NT2/D1 (cell line): ENCODE measurements around the gene GFRA1.

Experiments
- DNase-seq: peaks from one replicate; pipeline ENCODE4 v3.0.0-alpha.2; 2011; ENCODE audit warnings: low read depth, low spot score
- H3K27me3 ChIP-seq: 2 replicates; pipeline ENCODE4 v1.6.0; 2011; ENCODE audit warnings: mild to moderate bottlenecking; ENCODE audit not compliant: insufficient read length, insufficient read depth
- H3K36me3 ChIP-seq: 2 replicates; pipeline ENCODE4 v1.6.1; 2011; ENCODE audit warnings: mild to moderate bottlenecking, low read length, mixed read lengths; ENCODE audit not compliant: insufficient read depth, insufficient read length
- H3K4me1 ChIP-seq: 2 replicates; pipeline ENCODE4 v1.5.1; 2011; ENCODE audit not compliant: insufficient read depth, insufficient read length
- H3K4me3 ChIP-seq: 2 replicates; pipeline ENCODE4 v1.5.1; 2011; ENCODE audit warnings: low read depth; ENCODE audit not compliant: insufficient read length
- H3K9ac ChIP-seq: 2 replicates; pipeline ENCODE4 v1.6.0; 2011; ENCODE audit warnings: low read depth; ENCODE audit not compliant: insufficient read length
- H3K9me3 ChIP-seq: 2 replicates; pipeline ENCODE4 v1.5.1; 2011; ENCODE audit warnings: mild to moderate bottlenecking, low read length; ENCODE audit not compliant: insufficient read depth
- SUZ12 ChIP-seq: IDR thresholded peaks from 2 replicates; pipeline ENCODE4 v1.6.1; 2011; ENCODE audit not compliant: insufficient read length, insufficient read depth; ENCODE audit errors: extremely low read depth
- YY1 ChIP-seq: IDR thresholded peaks from 2 replicates; pipeline ENCODE4 v1.6.1; 2011; ENCODE audit not compliant: insufficient read length, insufficient read depth
- ZNF274 ChIP-seq: IDR thresholded peaks from 2 replicates; pipeline ENCODE4 v1.6.1; 2011; ENCODE audit warnings: mild to moderate bottlenecking, low read depth, low read length

The GFRA1 gene

GRCh38 chr10:116112232-116113231, 160.5 kb downstream of the GFRA1 start:
- H3K9ac ChIP-seq = no peak overlapping the region
- peaks cover 4% of the 10 kb centered on the region for H3K4me1 ChIP-seq
- H3K4me3 ChIP-seq = no peak overlapping the region
- DNase-seq = no peak
- H3K9me3 ChIP-seq = no peaks in the 10 kb centered on the region
- no peak for TF ChIP-seq ZNF274
- TF ChIP-seq YY1 = no peak
- TF ChIP-seq SUZ12 = no peak
- no peaks in the 10 kb centered on the region for H3K27me3 ChIP-seq
- H3K36me3 ChIP-seq = no peaks in the 10 kb centered on the region

GRCh38 chr10:116111483-116112095, 161.4 kb downstream of the GFRA1 start:
- no peak for DNase-seq
- Histone ChIP-seq H3K9me3 (no peaks in the 10 kb centered on the region; the same call in 1 of the 2 replicates), H3K9ac (no peak overlapping the region), H3K27me3 (no peaks in the 10 kb centered on the region), H3K4me1 (peaks cover 4% of the 10 kb centered on the region), H3K36me3 (no peaks in the 10 kb centered on the region), H3K4me3 (no peak overlapping the region)
- TF ChIP-seq YY1 = no peak
- TF ChIP-seq SUZ12 = no peak
- no peak for TF ChIP-seq ZNF274

GRCh38 chr10:116110736-116111135, 162.3 kb downstream of the GFRA1 start:
- no peak overlapping the region for H3K4me3 ChIP-seq
- DNase-seq = no peak
- H3K36me3 ChIP-seq = no peaks in the 10 kb centered on the region
- TF ChIP-seq SUZ12 (no peak), YY1 (no peak), ZNF274 (no peak)
- H3K4me1 ChIP-seq = peaks cover 4% of the 10 kb centered on the region
- H3K9me3 ChIP-seq = no peaks in the 10 kb centered on the region; the same call in 1 of the 2 replicates
- H3K27me3 ChIP-seq = no peaks in the 10 kb centered on the region
- no peak overlapping the region for H3K9ac ChIP-seq

- no peaks in the 10 kb centered on the region; the same call in 1 of the 2 replicates for H3K9me3 ChIP-seq
- no peaks in the 10 kb centered on the region for H3K27me3 ChIP-seq
- no peak overlapping the region for H3K4me3 ChIP-seq
- H3K36me3 ChIP-seq = no peaks in the 10 kb centered on the region
- H3K9ac ChIP-seq = no peak overlapping the region
- no peak for DNase-seq
- H3K4me1 ChIP-seq = peaks cover 4% of the 10 kb centered on the region
- TF ChIP-seq YY1 (no peak), SUZ12 (no peak), ZNF274 (no peak)
These were observed 163.1 kb downstream of the GFRA1 start for GRCh38 chr10:116109881-116110280.

GRCh38 chr10:116109481-116109880, 163.5 kb downstream of the GFRA1 start:
- H3K4me1 ChIP-seq = peaks cover 4% of the 10 kb centered on the region
- no peaks in the 10 kb centered on the region; the same call in 1 of the 2 replicates for H3K9me3 ChIP-seq
- TF ChIP-seq ZNF274 = no peak
- H3K27me3 ChIP-seq = no peaks in the 10 kb centered on the region
- no peaks in the 10 kb centered on the region for H3K36me3 ChIP-seq
- no peak overlapping the region for H3K9ac ChIP-seq
- no peak overlapping the region for H3K4me3 ChIP-seq
- no peak for DNase-seq

- Histone ChIP-seq H3K9me3 (no peaks in the 10 kb centered on the region; the same call in 1 of the 2 replicates), H3K27me3 (no peaks in the 10 kb centered on the region), H3K4me1 (peaks cover 2% of the 10 kb centered on the region), H3K36me3 (no peaks in the 10 kb centered on the region), H3K4me3 (no peak overlapping the region), H3K9ac (no peak overlapping the region)
- no peak for DNase-seq
- TF ChIP-seq YY1 (no peak), ZNF274 (no peak)
These were observed 164.9 kb downstream of the GFRA1 start for GRCh38 chr10:116108095-116108494.

GRCh38 chr10:116106611-116107010, 166.4 kb downstream of the GFRA1 start:
- TF ChIP-seq ZNF274 (no peak), SUZ12 (no peak), YY1 (no peak)
- Histone ChIP-seq H3K4me3 (no peak overlapping the region), H3K9ac (no peak overlapping the region), H3K4me1 (peaks cover 2% of the 10 kb centered on the region), H3K27me3 (no peaks in the 10 kb centered on the region), H3K9me3 (no peaks in the 10 kb centered on the region; the same call in 1 of the 2 replicates), H3K36me3 (no peaks in the 10 kb centered on the region)
- no peak for DNase-seq
